Astrocyte of the spinal cord (primary cell): ENCODE measurements around the gene IL20RA.
"Not testable (repeated sequence)": the region's sequence is repeated elsewhere in the genome, so short reads cannot be mapped to it uniquely, and the experiment has no call there.

ENCODE experiments used
- DNase-seq: peaks from one replicate; pipeline ENCODE4 v3.0.0; 2011; ENCODE audit warnings: low read depth, low spot score
- H3K4me3 ChIP-seq: 2 replicates; pipeline ENCODE4 v1.5.1; 2011; ENCODE audit warnings: low read depth, mild to moderate bottlenecking, low read length, moderate library complexity
- in situ Hi-C: cut with HindIII; loops from 2 replicates; pipeline ENCODE4 v1.10.0; 2017; ENCODE audit warnings: low sequenced_read_pairs
- TF ChIP-seq, protein P1 (sequence below): IDR thresholded peaks from 2 replicates; pipeline ENCODE4 v1.5.1; 2012; ENCODE audit warnings: low read depth, mild to moderate bottlenecking, low read length, inconsistent platforms

Gene IL20RA

DNA sequence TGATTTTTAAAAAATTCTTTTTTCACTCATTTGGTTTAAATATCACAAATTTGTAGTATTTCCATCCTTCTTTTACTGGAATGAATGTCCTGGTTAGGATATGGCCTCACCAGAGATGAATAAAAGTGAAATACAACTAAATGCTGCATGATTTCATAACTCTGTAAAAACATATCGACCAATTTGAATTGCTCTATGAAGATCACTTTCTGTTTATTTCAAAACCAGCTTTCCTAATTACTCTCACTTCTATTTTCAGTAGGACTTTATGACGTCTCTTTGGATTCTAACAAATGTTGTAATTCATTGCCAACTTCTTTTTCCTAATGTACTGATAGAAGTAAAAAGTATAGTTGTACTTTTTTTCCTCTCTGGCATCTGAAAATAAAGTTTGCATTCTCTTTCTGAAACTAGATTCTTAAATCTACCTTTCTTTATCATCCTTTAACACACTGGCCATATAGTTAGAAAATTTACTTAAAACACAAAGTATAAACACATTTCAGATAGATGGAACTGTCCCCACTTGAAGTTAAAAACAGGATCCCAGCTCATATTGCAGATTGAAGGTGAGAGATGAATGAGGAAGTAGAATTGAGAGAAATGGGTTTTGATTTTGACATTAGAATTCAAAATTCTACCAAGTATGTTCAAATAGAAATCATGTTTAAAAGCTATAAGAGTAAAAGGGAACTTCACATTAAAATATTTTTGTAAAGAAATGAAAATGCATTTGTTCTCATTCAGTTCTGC lies 40.3 kb upstream of the IL20RA start:
- no peak overlapping the region for H3K4me3 ChIP-seq
- in situ Hi-C loops, result no loop called here
- DNase-seq, result no peak
- TF ChIP-seq, protein P1, sequence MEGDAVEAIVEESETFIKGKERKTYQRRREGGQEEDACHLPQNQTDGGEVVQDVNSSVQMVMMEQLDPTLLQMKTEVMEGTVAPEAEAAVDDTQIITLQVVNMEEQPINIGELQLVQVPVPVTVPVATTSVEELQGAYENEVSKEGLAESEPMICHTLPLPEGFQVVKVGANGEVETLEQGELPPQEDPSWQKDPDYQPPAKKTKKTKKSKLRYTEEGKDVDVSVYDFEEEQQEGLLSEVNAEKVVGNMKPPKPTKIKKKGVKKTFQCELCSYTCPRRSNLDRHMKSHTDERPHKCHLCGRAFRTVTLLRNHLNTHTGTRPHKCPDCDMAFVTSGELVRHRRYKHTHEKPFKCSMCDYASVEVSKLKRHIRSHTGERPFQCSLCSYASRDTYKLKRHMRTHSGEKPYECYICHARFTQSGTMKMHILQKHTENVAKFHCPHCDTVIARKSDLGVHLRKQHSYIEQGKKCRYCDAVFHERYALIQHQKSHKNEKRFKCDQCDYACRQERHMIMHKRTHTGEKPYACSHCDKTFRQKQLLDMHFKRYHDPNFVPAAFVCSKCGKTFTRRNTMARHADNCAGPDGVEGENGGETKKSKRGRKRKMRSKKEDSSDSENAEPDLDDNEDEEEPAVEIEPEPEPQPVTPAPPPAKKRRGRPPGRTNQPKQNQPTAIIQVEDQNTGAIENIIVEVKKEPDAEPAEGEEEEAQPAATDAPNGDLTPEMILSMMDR, result no peak

DNA sequence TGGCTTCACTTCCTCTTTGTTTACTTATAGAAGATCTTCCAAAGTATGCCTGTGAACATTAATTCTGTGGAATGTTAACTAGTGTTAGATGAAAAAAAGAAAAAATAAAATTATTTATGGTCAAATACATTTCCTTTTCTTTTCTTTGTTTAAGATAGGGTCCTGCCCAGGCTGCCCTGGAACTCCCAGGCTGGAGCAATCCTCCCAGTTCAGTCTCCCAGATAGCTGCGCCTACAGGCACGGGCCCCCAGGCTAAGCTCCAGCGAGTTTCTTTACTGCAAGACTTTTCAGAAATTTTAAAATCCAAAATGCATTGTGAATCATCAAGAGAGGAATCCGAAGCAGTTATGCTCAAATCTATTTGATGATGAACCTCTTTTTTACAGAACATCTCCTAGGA lies 39.3 kb upstream of the IL20RA start:
- TF ChIP-seq, protein P1, result no peak
- in situ Hi-C loops, result no loop called here
- no peak overlapping the region for H3K4me3 ChIP-seq
- no peak for DNase-seq

DNA sequence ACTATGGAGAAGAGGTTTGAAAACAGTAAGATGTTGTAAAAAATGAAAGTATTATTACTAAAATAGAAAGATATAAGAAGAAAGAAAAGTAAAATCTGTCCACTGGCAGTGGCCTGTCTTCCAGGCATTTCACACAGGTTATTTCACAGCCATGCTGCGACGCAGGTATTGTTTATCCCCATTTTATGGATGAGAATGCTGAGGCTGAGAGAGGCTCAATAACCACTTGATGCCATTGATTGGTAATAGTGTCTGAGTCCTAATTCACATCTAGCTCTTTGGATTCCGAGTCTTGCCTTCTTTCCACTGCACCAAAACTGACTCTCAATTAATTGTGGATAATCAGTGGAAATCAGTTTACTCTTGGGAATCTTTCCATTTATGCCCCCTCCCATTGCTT lies 37.2 kb upstream of the IL20RA start:
- in situ Hi-C loops, result no loop called here
- TF ChIP-seq, protein P1, result no peak
- H3K4me3 ChIP-seq, result no peak overlapping the region
- DNase-seq, result no peak

DNA sequence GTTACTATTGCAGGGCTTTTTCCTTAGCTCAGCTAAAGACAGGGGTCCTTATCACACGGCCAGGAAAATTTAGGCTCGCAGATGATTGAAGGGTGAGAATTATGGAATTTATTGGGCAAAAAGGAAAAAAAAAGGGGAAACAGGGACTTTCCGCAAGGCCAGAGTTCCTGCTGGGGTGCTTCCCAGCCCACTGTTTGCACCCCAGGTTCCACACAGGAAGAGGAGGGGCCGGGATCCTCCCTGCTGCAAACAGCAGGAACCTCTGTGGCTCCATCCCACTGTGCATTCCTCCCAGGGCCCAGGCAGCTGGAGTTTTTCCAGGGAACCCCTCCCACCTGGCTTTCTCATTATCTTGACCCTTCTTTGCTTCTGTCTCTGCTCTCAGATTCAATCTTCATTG lies 35.9 kb upstream of the IL20RA start:
- TF ChIP-seq, protein P1, result no peak
- in situ Hi-C loops, result no loop called here
- H3K4me3 ChIP-seq, result no peak overlapping the region
- DNase-seq, result no peak

DNA sequence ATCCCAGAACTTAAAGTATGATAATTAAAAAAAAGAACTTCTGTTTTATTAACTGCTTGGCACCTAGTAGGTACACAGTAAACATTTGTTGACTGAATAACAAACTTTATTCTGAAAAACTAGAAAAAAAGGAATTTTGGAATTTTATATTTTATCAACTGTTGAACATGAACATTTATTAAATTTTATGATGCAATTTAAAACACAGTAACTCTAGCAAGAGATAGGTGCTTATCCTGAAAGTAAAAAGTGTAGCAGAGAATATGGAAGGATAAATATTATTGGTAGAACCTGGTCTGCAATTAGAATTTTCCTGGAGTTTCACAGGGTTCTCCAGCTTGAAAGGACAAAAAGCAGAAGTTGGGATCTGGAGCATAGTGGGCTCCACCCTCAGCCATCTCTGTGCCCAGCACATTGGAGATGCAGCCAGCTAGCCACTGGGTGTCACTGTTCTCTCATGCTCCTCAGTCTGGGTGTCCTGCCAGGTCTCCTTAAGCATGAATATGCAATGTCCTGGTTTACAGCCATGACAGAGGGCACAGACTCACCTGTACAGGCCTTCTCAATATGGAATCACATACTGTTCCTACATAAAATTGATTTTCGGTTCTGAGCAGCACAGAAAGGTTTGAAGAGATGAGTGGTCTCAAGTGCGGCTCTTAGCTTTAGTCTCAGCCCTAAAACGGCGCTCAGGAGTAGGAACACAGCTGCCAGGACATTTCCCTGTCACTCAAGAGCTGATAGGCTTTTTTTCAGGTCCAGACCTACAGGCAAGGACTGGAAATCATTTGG lies 31.7 kb upstream of the IL20RA start:
- in situ Hi-C loops, result no loop called here
- TF ChIP-seq, protein P1, result peak; percentile 83
- peak; percentile 59 for DNase-seq
- H3K4me3 ChIP-seq, result no peak overlapping the region

DNA sequence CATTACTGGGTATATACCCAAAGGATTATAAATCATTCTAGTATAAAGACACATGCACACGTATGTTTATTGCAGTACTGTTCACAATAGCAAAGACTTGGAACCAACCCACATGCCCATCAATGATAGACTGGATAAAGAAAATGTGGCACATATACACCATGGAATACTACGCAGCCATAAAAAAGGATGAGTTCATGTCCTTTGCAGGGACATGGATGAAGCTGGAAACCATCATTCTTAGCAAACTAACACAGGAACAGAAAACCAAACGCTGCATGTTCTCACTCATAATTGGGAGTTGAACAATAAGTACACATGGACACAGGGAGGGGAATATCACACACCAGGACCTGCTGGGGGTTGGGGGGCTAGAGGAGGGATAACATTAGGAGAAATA lies 31.0 kb upstream of the IL20RA start:
- DNase-seq, H3K4me3 ChIP-seq, in situ Hi-C loops: not testable (repeated sequence)

DNA sequence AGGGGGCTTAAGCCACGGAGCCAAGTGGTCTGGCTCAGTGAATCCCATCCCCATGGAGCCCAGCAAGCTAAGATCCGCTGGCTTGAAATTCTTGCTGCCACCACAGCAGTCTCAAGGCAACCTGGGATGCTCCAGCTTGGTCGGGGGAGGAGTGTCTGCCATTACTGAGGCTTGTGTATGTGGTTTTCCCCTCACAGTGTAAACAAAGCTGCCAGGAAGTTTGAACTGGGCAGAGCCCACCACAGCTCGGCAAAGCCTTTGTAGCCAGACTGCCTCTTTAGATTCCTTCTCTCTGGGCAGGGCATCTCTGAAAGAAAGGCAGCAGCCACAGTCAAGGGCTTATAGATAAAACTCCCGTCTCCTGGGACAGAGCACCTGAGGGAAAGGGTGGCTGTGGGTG lies 25.5 kb upstream of the IL20RA start:
- DNase-seq, result no peak
- TF ChIP-seq, protein P1, result no peak
- no peak overlapping the region for H3K4me3 ChIP-seq
- in situ Hi-C loops, result no loop called here
